Dedifferentiated amniotic fluid mesenchymal stem cell (primary cell): ENCODE results near the gene TMEM179.
"Not testable (repeated sequence)": the region's sequence is repeated elsewhere in the genome, so short reads cannot be mapped to it uniquely, and the experiment has no call there.

ENCODE experiments used
- DNase-seq: peaks from one replicate; pipeline ENCODE4 v3.0.0-alpha.2; 2016; ENCODE audit errors: extremely low spot score

The TMEM179 gene

GRCh38 chr14:104604458-104605449 lies at the start of gene TMEM179:
Gene TMEM179 (minus strand): TSS chr14:104604772. CDS start chr14:104604741, 31 bp downstream.
- DNase-seq: no peak

- no peak for DNase-seq
Observed at GRCh38 chr14:104654119-104654518, 49.5 kb upstream of the TMEM179 start.

GRCh38 chr14:104653130-104653920 lies 48.8 kb upstream of the TMEM179 start:
- not testable (repeated sequence) for DNase-seq

DNA sequence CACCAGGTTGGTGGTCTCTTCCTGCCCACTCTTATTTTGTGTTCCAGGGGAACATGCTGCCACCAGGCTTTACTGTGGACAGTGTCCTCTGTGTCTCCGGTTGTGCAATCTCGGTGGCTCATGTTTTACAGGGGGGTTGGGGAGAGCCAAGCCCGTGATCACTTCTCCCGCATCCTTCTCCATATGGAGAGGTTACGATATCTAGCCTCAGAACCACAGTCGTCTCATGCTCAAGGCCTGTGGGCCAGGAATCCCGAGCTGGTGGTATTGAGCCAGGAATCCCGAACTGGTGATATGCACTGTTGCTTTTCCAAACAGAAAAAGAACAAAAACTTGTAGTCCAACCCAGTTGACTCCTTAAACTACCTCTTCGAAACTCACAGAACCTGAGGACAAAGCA lies 47.8 kb upstream of the TMEM179 start:
- DNase-seq: no peak

- DNase-seq: no peak
Observed at GRCh38 chr14:104651876-104652260, 47.3 kb upstream of the TMEM179 start.

DNA sequence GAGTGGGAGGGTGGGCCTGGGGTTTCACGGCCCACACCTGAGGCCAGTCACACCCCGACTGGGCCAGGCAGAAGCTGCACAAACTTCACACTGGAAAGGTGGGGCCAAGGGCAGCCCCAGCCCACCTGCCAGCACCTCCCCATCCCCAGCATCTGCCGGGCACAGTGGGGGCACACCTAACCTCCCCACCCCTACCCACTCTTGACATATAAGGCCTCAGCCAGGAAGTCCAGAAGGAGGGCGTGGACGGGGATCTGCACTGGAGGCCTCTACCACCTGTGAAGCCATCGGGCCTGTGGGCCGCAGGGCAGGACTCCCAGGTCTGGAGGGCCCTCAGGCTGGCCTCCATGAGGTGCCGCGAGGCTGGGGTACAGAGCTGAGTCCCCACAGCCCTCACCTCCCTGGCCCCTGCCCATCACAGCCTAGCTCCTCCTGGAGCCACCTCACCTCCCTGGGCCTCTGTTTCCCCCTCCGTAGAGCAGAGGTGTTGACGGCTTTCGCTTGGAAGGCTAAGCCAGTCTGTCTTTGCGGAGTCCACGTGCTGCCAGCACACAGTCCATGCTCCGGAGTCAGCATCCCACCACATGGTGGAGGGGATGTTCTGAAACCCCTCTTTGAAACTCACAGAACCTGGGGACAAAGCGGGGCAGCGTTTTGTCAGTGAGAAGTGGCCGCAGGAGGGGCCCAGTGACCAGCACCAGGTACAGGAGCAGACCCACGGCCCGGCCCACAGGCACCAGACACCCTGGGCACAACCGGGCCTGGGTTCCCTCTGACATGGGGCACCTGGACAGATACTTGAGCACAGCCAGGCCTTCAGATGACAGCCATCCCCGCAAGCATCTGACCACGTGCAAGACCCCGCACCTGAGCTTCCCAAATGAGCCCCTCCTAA lies 46.7 kb upstream of the TMEM179 start:
- DNase-seq: no peak

- DNase-seq: peak; percentile 36
Observed at GRCh38 chr14:104650057-104650980, 45.7 kb upstream of the TMEM179 start.

DNA sequence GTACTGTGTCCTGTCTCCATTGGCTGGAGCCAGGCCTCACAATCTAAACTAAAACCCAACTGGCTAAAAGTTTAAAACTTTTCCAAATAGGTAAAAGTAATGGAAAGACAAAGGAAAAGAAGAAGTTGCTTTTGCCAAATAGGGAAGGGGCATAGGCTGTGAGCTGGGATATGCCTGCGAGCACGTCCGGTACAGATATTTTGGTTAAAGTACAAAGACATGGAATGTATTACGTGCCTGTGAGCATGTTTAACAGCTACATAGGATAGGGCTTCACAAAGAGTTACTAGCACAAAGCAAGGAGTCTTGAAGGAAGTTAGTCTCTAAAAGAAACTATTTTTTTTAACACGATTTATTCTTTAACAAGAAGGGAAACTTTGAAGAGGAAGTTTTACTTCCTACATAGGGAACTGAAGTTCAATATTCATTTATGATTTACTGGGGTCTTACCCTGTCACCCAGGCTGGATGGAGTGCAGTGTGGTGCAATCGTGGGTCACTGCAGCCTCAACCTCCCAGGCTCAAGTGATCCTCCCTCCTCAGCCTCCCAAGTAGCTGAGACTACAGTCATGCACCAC lies 43.0 kb upstream of the TMEM179 start:
- no peak for DNase-seq

- DNase-seq: no peak
Observed at GRCh38 chr14:104644656-104645378, 40.2 kb upstream of the TMEM179 start.

GRCh38 chr14:104644091-104644635 lies 39.6 kb upstream of the TMEM179 start:
- no peak for DNase-seq

GRCh38 chr14:104643306-104643705 lies 38.7 kb upstream of the TMEM179 start:
- no peak for DNase-seq

- DNase-seq: no peak
Observed at GRCh38 chr14:104642540-104642868, 37.9 kb upstream of the TMEM179 start.

- no peak for DNase-seq
Observed at GRCh38 chr14:104641753-104642539, 37.4 kb upstream of the TMEM179 start.

- no peak for DNase-seq
Observed at GRCh38 chr14:104640681-104641080, 36.1 kb upstream of the TMEM179 start.

DNA sequence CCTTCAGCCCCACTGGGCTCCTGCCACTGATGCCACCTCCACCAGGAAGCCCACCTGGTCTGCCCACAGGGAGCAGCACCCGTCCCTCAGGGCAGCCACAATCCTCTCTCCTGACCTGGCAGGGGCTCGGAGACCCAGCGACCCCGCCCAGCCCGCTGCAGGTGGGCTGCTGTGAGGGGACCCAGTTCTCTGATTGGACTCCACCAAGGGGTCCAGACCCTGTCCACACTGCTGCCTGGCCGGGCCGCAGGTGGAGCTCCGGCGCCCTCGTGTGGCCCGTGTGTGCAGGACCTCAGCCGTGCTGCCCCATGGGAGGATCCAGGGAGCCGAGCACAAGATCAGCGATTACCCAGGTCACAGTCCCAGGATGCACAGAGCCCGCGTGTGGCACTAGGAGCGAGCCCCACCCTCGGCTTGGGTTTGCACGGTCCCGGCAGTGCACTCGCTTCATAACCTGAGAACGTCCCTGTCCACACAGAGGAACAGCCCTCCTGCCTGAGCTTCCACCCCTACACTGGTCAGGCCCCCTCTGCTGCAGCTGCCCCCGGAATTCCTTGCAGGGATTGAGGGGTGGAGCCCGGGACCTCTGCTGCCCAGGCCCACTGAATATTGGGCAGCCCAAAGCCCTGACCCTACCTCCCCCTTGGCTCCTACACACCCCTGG lies 35.4 kb upstream of the TMEM179 start:
- DNase-seq: no peak

- no peak for DNase-seq
Observed at GRCh38 chr14:104639471-104639870, 34.9 kb upstream of the TMEM179 start.

DNA sequence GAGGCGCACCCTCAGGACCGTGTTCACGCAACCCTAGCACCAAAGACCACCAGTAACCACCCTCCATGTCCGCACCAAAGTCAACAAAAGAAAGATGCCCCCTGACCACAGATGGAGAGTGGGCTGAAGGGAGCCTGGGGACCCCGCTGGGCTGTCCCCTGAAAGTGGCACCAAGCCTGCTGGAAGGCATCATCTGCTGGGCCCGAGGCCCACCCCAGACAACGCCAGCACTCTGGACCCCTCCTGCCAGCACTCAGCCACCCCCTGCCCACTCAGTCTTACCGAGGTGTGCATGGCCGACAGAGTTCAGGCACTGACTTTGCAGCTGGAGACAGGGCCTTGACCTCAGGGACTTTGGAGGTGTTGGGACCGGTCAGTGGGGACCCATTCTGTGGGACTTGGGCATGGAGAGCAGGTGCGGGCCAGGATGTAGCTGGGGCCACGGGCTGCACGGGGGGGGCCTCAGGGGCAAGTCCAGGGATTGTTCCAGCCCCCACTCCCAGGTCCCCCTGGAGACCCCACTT lies 34.4 kb upstream of the TMEM179 start:
- no peak for DNase-seq

GRCh38 chr14:104638190-104638589 lies 33.6 kb upstream of the TMEM179 start:
- no peak for DNase-seq
